Muscle layer of colon (tissue), 2 donors: ENCODE measurements around the gene SMKR1.
"Not testable (repeated sequence)": the region's sequence is repeated elsewhere in the genome, so short reads cannot be mapped to it uniquely, and the experiment has no call there.

Experiments
- H3K27ac ChIP-seq: one replicate; pipeline ENCODE4 v1.7.0; 2013; ENCODE audit warnings: low read depth, mild to moderate bottlenecking, low read length, moderate library complexity
- H3K27me3 ChIP-seq, 2 donors: one replicate each; pipeline ENCODE4 v1.7.0; 2013; ENCODE audit warnings: low read length in 2 of 2, mild to moderate bottlenecking in 2 of 2; ENCODE audit not compliant: insufficient read depth in 2 of 2, control insufficient read depth in 1 of 2
- H3K36me3 ChIP-seq: one replicate; pipeline ENCODE4 v1.7.0; 2013; ENCODE audit warnings: mild to moderate bottlenecking, low read length; ENCODE audit not compliant: insufficient read depth
- H3K4me1 ChIP-seq: one replicate; pipeline ENCODE4 v1.7.0; 2013; ENCODE audit warnings: mild to moderate bottlenecking, low read length; ENCODE audit not compliant: insufficient read depth
- H3K4me3 ChIP-seq, 2 donors: one replicate each; pipeline ENCODE4 v1.7.0; 2013; ENCODE audit warnings: low read length in 2 of 2, low read depth in 1 of 2, mild to moderate bottlenecking in 1 of 2, moderate library complexity in 1 of 2
- H3K9ac ChIP-seq: one replicate; pipeline ENCODE4 v1.7.0; 2013; ENCODE audit warnings: low read length
- H3K9me3 ChIP-seq: one replicate; pipeline ENCODE4 v1.7.0; 2013; ENCODE audit warnings: mild to moderate bottlenecking, low read length
- donor health status: abdominal sarcoma.
- donor health status: Adenocarcinoma of cecum.

SMKR1 gene

DNA sequence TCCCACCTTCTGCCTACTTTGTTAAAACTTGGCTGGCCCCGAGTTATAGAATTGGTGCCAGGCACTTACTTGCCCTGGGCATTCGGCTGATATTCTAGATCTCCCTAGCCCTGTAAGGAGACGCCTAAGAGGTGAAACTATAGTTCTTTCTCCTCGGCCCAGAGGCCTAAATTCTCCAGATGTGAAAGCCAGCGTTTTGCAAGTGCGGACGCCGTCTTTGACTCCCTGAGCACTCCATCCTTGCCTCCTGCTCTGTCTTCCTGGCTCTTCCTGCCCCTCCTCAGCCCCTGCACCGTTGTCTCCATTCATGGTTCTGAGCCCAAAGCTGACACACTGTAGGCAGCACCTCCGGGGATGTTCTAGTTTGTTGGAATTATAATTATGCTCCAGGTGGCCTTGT, 11.2 kb downstream of the SMKR1 start:
- H3K9me3 ChIP-seq = no peaks in the 10 kb centered on the region
- H3K9ac ChIP-seq = no peak overlapping the region
- H3K4me3 ChIP-seq = no peak overlapping the region
- H3K27ac ChIP-seq = no peak overlapping the region
- H3K27me3 ChIP-seq = peaks cover 0 to 4% of the 10 kb centered on the region in 2 donors
- H3K36me3 ChIP-seq = no peaks in the 10 kb centered on the region
- H3K4me1 ChIP-seq = no peaks in the 10 kb centered on the region

DNA sequence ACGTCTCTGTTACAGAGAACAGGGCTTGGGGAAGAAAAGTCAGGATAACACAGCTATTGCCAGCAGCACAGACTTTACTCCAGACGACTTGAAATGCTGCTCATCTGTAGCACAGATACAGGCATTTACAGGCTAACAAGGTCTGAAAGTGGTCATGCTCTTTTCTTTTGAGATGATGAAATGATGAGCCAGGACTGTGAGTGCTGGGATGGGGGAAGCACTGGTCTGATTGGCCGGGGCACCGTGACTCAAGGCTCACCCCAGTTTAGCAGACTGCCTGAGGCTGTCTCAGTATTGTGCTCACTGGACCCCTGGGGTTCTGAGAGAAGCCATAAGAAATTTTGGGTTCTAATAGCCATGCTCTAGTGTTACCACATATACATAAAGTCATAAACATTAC, 12.4 kb downstream of the SMKR1 start:
- Histone ChIP-seq H3K9ac (no peak overlapping the region), H3K27me3 (peaks cover 0 to 4% of the 10 kb centered on the region in 2 donors), H3K36me3 (no peaks in the 10 kb centered on the region), H3K4me1 (no peaks in the 10 kb centered on the region), H3K4me3 (no peak overlapping the region), H3K9me3 (no peaks in the 10 kb centered on the region), H3K27ac (no peak overlapping the region)

DNA sequence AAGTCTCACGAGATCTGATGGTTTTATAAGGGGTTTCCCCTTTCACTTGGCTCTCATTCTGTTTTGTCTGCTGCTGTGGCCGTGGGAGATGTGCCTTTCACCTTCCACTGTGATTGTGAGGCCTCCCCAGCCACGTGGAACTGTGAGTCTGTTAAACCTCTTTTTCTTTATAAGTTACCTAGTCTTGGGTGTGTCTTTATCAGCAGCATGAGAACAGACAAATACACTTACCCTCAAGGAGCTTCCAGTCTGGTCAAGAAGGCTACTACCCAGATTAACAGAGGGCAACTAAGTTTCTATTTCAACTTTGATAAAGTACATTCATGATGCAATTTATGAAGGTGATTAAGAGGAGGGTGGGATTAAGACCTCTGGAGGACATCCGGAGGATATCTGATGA, 13.1 kb downstream of the SMKR1 start:
- Histone ChIP-seq H3K4me3 (no peak overlapping the region), H3K9ac (no peak overlapping the region), H3K36me3 (no peaks in the 10 kb centered on the region), H3K4me1 (no peaks in the 10 kb centered on the region), H3K27me3 (peaks cover 0 to 4% of the 10 kb centered on the region in 2 donors), H3K27ac (no peak overlapping the region), H3K9me3 (no peaks in the 10 kb centered on the region)

DNA sequence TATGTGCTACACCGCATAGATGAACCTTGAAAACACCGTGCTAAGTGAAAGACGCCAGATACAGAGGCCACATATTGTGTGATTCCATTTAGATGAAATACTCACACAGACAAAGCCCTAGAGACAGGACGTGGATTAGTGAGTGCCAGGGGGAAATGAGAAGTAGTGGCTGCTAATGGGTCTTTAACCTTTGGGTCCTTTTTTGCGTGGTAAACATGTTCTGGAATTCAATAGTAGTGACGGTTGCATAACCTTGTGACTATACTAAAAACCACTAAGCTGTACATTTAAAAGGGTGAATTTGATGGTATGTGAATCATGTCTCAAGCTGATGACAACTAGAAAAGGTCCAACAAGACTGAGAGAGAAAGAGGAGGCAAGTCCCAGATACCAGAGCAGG, 15.6 kb downstream of the SMKR1 start:
- no peaks in the 10 kb centered on the region for H3K36me3 ChIP-seq
- no peak overlapping the region for H3K4me3 ChIP-seq
- H3K27me3 ChIP-seq = peaks cover 0 to 4% of the 10 kb centered on the region in 2 donors
- no peak overlapping the region for H3K9ac ChIP-seq
- H3K27ac ChIP-seq = no peak overlapping the region
- H3K4me1 ChIP-seq = no peaks in the 10 kb centered on the region
- no peaks in the 10 kb centered on the region for H3K9me3 ChIP-seq

DNA sequence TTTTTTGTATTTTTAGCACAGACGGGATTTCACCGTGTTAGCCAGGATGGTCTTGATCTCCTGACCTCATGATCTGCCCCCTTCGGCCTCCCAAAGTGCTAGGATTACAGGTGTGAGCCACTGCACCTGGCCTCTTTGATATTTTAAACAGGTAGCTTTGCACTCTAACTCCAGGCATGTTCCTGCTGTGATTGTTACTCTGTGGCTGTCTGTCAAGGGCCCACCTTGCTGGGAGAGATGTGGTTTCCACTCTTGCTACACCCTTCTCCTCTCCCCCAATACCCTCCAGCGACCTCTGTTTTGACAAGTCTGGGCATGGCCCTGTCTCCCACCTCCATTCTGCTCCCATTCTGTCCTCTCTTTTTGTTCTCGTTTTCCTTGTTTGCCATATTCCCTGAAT, 17.1 kb downstream of the SMKR1 start:
- Histone ChIP-seq H3K9me3 (no peaks in the 10 kb centered on the region), H3K4me1 (no peaks in the 10 kb centered on the region), H3K9ac (no peak overlapping the region), H3K36me3 (no peaks in the 10 kb centered on the region), H3K27me3 (no peaks in the 10 kb centered on the region), H3K4me3 (no peak overlapping the region), H3K27ac (no peak overlapping the region)

DNA sequence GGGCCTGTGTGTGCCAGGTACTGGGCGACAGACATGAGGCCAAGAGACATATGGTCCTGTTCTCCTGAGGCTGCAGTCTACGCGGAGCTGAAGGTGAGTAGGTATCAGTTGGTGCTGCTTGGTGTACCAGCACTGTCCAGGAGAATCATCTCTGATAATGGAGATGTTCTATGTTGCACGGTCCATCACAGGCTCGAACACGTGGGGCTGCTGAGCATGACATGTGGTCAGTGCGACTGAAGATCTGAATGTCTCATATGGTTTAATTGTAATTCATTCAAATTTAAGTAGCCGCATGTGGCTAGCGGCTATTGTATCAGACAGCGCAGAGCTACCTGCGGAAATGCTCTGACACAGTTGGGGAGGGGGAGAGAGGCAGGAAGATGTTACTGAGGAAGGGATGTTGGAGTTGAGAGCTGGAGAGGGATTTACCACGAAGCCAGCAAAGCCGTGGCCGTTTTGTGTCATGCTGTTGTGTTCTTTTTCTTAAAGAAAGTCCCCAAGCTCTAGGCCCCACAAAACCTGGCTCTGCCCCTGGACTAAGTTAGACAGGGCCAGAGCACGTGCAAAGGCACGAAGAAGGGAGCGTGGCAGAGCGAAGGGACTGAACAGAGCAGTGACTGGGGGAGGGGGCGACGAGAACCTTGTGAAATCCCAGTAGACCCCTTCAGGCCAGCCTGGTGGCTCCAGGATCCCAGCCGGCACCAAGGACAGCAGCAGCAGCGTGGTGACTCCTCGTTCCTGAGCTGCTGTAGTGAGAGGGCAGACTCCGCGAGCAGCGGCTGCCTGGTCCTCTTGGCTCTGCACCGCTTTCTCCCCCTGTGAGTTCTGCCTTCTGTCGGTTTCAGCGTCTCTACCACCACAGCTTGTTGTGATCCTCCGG, 20.0 kb downstream of the SMKR1 start:
- Histone ChIP-seq H3K36me3 (no peaks in the 10 kb centered on the region), H3K4me1 (no peaks in the 10 kb centered on the region), H3K27ac (no peak overlapping the region), H3K4me3 (no peak overlapping the region), H3K9me3 (no peaks in the 10 kb centered on the region), H3K27me3 (peaks cover 0 to 4% of the 10 kb centered on the region in 2 donors), H3K9ac (no peak overlapping the region)

DNA sequence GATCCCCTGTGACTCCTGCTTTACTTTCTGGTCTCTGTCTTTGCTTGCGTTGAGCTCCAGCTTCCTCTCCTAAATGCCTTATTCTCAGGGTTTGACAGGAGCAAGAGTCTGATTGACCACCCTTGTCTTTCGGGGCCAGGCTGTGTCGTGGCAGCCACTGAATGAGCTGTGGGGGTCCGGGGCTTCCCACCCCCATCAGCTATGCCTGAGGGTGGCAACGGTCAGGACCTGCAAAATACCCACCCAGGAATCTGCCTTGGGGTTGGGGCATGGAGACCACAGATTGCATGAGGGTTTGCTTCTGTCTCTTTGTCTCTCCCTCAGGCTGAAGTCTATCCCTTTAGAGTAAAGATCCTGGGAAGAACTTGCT, 20.6 kb downstream of the SMKR1 start:
- Histone ChIP-seq H3K4me1 (no peaks in the 10 kb centered on the region), H3K4me3 (no peak overlapping the region), H3K27me3 (peaks cover 0 to 4% of the 10 kb centered on the region in 2 donors), H3K9me3 (no peaks in the 10 kb centered on the region), H3K36me3 (no peaks in the 10 kb centered on the region), H3K27ac (no peak overlapping the region), H3K9ac (no peak overlapping the region)

DNA sequence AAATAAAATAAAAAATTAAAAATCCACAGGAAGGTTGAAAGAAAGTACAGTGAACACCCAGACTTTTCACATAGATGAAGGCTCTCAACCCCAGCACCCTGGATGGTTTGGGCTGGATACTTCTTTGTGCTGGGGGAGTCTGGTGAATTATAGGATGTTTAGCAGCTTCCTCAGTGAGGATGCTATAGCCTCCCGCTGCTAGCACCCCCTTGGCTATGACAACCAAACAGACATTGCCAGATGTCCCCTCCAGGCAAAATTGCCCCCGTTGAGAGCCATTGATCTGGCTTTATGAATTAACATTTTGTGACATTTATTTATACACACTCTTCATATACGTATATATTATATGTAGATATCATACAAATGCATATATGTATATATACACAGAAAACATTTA, 21.6 kb downstream of the SMKR1 start:
- no peak overlapping the region for H3K9ac ChIP-seq
- H3K4me1 ChIP-seq = no peaks in the 10 kb centered on the region
- H3K27ac ChIP-seq = no peak overlapping the region
- H3K27me3 ChIP-seq = peaks cover 0 to 4% of the 10 kb centered on the region in 2 donors
- no peak overlapping the region for H3K4me3 ChIP-seq
- H3K9me3 ChIP-seq = no peaks in the 10 kb centered on the region
- no peaks in the 10 kb centered on the region for H3K36me3 ChIP-seq

DNA sequence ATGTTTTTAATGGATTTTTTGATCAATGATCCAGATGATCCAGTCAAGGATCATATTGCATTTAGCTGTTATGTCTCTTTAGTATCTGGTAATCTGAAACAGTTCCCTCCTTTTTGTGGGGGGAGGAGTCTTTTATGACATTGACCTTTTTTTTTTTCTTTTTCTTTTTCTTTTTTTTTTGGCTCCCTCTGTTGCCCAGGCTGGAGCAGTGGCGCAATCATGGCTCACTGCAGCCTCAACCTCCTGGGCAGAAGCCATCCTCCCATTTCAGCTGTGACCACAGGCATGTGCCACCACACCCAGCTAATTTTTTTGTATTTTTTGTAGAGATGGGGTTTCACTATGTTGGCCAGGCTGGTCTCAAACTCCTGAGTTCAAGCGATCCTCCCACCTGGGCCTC, 22.1 kb downstream of the SMKR1 start:
- H3K27me3 ChIP-seq, H3K4me3 ChIP-seq, H3K9me3 ChIP-seq: not testable (repeated sequence)

DNA sequence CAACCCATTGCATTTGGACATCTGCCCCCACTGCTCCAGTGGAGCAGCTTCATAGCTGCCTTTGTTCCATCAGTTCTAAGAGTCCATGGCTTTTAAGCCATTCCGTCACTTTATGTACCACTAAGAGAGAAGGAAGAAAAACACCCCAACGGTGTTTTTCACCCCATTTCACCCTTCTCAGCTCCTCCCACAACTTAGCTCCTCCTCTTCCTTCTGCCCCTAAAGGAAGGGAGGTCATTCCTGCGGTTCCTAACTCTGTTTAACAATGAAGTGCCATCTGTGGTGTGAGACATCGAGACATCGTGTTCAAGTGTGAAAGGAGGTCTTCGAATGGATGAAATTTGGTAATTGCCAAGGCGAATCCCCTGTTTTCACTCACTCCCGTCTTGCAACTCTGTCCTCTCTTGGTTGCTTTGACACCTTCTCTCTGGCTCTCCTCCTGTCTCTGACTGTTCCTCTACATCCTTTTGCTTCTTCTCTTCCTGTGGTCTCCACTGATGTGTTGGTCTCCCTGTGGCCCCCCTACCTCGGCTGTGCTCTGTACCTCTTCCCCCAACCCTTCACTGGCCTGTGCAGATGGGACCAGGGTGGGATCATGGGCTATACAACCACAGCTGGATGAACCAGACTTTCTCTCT, 23.0 kb downstream of the SMKR1 start:
- Histone ChIP-seq H3K9ac (no peak overlapping the region), H3K27ac (no peak overlapping the region), H3K27me3 (peaks cover 0 to 4% of the 10 kb centered on the region in 2 donors), H3K36me3 (no peaks in the 10 kb centered on the region), H3K4me1 (no peaks in the 10 kb centered on the region), H3K4me3 (no peak overlapping the region), H3K9me3 (no peaks in the 10 kb centered on the region)

More for the DNA sequence above, 22.1 kb downstream of the SMKR1 start:
- not testable (repeated sequence) for H3K36me3 ChIP-seq, H3K4me1 ChIP-seq, H3K27ac ChIP-seq, H3K9ac ChIP-seq

DNA sequence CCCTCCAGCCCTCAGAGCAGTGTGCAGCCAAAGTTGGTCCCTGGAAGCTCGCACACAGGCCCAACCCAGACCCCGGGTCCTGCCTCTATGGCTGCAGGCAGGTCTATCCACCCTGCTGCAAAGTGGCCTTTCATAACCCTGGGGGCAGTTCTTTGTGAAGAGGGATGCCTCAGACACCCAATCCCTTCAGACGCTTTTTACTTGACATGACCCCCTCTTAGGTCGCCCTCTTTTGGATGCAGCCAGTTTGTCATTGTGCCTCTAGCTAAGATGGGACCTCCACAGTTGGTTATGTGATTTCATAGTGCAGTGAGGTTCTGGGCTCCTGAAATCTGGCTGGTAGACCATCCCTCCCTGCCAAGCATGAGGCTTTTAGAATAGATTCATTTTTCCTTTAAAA, 27.3 kb downstream of the SMKR1 start:
- Histone ChIP-seq H3K27ac (no peak overlapping the region), H3K4me1 (no peaks in the 10 kb centered on the region), H3K9me3 (no peaks in the 10 kb centered on the region), H3K9ac (no peak overlapping the region), H3K36me3 (no peaks in the 10 kb centered on the region), H3K4me3 (no peak overlapping the region), H3K27me3 (peaks cover 0 to 4% of the 10 kb centered on the region in 2 donors)
